HT-29 (cell line): ENCODE results near the gene LRRC1. TPM values are rescaled to one million over a fixed set of nuclear protein-coding genes. Genes with fewer than 3 reads are reported as not detected.

ENCODE experiments used
- DNase-seq: peaks from one replicate; pipeline ENCODE4 v3.0.0-alpha.2; 2015; ENCODE audit warnings: low spot score
- total RNA-seq: library from RNA; depleted of rRNA; stranded (reverse); fragments of >200 nt; shearing (Covaris generic); gene quantifications from 2 replicates; pipeline ENCODE4 v1.2.3, GENCODE V29; 2014

Gene LRRC1
- total RNA-seq, 1 experiment from 2014 or later: 64.0 TPM

GRCh38 chr6:53924277-53924676 lies 129.5 kb downstream of the LRRC1 start:
- no peak for DNase-seq

DNA sequence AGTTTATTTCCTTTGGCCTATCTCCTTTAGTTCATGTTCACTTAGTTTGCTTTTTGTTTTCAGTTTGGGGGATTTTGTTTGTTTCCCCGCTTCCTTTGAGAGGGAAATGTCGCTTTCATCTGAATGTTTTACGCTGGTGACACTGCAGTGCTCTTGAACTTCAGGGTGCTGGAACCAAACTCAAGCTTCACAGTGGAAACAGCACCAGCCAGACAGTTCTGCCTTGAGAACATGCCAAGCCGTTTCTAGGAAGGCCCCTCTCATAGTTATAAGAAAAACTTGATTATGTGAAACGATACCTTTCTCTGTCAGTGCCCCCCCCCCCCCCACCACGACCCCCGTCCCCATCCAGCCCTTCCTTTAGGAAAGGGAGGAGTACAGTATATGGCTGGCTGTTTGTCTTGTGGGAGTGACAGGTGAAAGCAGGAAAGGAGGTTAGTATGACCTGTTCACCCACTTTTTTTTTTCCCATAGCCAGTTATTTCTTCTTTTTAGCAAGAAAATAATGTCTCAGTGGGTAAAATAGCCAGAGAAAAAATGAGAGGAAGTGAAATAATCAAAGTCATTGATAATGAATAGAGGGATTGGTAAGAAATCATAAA lies 130.1 kb downstream of the LRRC1 start:
- no peak for DNase-seq

GRCh38 chr6:53925891-53926290 lies 131.1 kb downstream of the LRRC1 start:
- DNase-seq: no peak

GRCh38 chr6:53926505-53926904 lies 131.7 kb downstream of the LRRC1 start:
- peak; percentile 5 for DNase-seq

GRCh38 chr6:53928641-53929040 lies 133.8 kb downstream of the LRRC1 start:
- DNase-seq: no peak

- peak; percentile 46 for DNase-seq
Measured at GRCh38 chr6:53929041-53929820, 134.4 kb downstream of the LRRC1 start.

GRCh38 chr6:53929821-53930120 lies 135.0 kb downstream of the LRRC1 start:
- no peak for DNase-seq

GRCh38 chr6:53930330-53930729 lies 135.5 kb downstream of the LRRC1 start:
- DNase-seq: no peak

DNA sequence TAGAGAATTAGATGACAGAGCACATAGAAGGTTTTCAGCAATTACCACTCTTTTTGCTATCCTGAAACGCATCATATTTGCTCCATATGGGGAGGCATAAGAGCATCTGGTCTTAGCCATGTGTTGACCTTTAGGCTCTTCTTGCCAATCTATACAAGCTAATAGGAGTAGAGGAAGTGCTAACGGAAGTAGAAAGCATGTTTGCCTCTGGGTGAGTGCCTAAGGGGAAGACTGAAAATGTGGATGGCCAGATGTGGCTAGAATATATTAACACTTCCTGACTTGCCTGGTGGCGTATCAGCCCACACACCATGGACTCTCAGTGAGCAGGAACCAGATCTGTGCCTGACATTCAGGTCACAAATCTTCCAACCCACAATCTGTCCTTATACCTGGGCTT lies 136.3 kb downstream of the LRRC1 start:
- no peak for DNase-seq

GRCh38 chr6:53932516-53932915 lies 137.7 kb downstream of the LRRC1 start:
- no peak for DNase-seq

DNA sequence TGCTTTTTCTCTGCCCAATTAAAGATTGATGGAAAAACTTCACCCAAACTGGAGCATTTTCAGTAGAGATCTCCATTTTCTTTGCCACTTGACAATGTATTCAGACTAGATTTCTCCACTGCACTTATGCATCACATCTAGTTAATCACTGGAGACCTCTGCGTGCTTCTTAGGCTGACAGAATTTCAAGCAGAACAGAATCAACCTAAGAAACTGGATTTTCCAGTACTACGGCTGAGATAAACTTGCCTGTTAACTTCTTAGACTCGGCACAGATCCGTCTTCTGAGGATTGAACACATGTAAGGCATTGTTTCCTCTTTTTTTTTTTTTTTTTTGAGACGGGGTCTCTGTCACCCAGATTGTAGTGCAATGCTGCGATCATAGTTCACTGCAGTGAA lies 139.2 kb downstream of the LRRC1 start:
- no peak for DNase-seq

- no peak for DNase-seq
Measured at GRCh38 chr6:53937461-53937860, 142.7 kb downstream of the LRRC1 start.

GRCh38 chr6:53938810-53939209 lies 144.0 kb downstream of the LRRC1 start:
- no peak for DNase-seq

DNA sequence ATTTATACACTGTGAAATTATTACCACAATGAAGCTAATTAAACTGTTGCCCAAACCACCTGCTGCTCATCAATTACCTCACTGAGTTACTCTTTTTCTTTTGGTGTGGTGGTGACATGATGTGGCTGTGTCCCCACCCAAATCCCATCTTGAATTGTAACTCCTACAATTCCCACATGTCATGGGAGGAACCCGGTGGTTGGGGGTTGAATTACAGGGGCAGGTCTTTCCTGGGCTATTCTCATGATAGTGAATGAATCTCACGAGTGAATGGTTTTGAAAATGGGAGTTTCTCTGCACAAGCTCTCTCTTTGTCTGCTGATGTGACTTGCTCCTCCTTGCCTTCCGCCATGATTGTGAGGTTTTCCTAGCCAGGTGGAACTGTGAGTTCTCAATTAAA lies 145.0 kb downstream of the LRRC1 start:
- DNase-seq: no peak

GRCh38 chr6:53943395-53943794 lies 148.6 kb downstream of the LRRC1 start:
- no peak for DNase-seq

GRCh38 chr6:53944091-53944490 lies 149.3 kb downstream of the LRRC1 start:
- no peak for DNase-seq

GRCh38 chr6:53944543-53944942 lies 149.7 kb downstream of the LRRC1 start:
- no peak for DNase-seq

DNA sequence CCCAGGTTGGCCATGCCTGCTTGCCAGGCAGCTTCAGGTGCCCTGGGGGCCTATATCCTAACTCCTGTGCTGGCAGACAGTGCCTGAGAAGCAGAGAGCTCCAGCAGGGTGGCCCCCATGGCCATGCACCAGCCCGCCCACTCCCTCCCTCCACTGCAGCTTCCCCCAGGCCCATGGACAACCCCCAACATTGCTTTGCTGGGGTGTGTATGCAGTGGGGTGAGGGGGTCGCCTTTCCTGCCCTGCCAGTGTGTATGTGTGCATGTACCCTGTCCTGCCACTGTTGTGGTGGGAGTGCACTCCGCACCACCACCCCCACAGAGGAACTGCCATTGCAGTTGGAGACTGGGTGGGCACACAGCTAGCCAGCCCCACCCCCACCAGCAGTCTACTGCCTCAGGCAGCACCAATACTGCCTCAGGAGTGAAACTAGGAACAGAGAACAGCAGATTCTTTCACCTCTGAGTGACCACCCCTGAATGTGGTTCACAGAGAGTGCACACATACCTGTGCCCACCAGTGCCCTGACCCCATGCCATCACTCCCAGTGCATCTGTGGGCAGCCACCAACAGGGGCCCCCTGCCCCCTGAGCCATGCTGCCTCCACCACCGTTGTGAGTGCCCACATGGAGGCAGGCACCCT lies 151.1 kb downstream of the LRRC1 start:
- no peak for DNase-seq

DNA sequence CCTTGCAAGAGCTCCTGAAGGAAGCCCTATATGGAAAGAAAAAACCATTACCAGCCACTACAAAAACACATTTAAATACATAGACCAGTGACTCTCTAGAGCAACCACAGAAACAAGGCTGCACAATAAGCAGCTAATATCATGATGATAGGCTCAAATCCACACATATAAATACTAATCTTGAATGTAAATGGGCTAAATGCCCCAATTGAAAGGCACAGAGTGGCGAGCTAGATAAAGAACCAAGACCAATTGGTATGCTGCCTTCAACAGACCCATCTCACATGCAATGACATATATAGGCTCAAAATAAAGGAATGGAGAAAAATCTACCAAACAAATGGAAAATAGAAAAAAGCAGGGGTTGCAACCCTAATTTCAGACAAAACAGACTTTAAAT lies 153.0 kb downstream of the LRRC1 start:
- DNase-seq: no peak

- DNase-seq: no peak
Measured at GRCh38 chr6:53951383-53951782, 156.6 kb downstream of the LRRC1 start.

DNA sequence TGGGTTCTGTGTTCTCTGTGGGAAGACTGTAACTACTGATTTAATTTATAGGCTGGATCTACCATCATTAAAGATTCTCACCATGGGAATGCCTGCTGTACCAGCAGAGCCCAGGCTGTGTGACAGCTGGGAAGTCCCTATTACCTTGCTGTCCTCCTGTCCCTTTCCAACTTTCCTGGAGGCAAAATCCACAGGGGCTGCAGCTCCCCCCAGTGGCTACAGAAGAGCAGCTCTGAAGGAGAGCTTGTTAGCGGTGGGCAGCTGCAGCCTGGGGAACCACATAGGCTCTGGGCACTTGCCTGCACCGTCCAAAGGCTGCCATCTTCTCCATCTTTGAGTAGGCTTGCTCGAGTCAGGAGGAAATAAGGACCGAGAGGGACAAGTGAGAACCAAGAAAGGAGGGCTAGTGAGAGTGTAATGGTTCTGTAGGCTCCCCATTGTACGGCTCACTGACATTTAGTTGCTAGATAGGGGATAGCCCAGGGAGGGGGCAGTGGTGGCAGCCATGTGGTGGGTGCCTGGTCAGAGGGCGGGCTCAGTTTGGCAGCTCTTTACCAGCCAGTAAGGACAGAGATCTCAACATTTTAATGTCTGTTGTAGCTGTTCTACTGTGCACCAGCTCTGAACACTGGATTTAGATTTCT lies 161.4 kb downstream of the LRRC1 start:
- peak; percentile 86 for DNase-seq

GRCh38 chr6:53956804-53957203 lies 162.0 kb downstream of the LRRC1 start:
- no peak for DNase-seq

GRCh38 chr6:53959717-53960116 lies 164.9 kb downstream of the LRRC1 start:
- no peak for DNase-seq
